Sigmoid colon (tissue), 4 donors: Measurements from ENCODE around the gene GJC1.
A peak's percentile ranks its signal among the peaks of the same experiment; 100 is the strongest.

Experiments
- CTCF ChIP-seq, 4 experiments: fragments of 450-650 bp in 3 of 4; fragments of 200-600 bp in 1 of 4; IDR thresholded peaks; one replicate each; pipeline ENCODE4 v1.5.1; 2016 to 2019; ENCODE audit warnings: antibody characterized with exemption in 4 of 4, mild to moderate bottlenecking in 3 of 4, moderate library complexity in 2 of 4
- EP300 ChIP-seq, 4 donors: sonication (generic); formaldehyde crosslinking; IDR thresholded peaks; one replicate each; pipeline ENCODE4 v1.6.1; 2017; ENCODE audit warnings: antibody characterized with exemption in 4 of 4
- POLR2A ChIP-seq, 2 donors: fragments of 450-650 bp; IDR thresholded peaks; one replicate each; pipeline ENCODE4 v1.6.1; 2016; ENCODE audit warnings: antibody characterized with exemption in 2 of 2, mild to moderate bottlenecking in 2 of 2, moderate library complexity in 2 of 2
- POLR2AphosphoS5 ChIP-seq, 4 donors: sonication (generic); formaldehyde crosslinking; IDR thresholded peaks; one replicate each; pipeline ENCODE4 v1.6.1; 2017; ENCODE audit warnings: antibody characterized with exemption in 4 of 4

DNA sequence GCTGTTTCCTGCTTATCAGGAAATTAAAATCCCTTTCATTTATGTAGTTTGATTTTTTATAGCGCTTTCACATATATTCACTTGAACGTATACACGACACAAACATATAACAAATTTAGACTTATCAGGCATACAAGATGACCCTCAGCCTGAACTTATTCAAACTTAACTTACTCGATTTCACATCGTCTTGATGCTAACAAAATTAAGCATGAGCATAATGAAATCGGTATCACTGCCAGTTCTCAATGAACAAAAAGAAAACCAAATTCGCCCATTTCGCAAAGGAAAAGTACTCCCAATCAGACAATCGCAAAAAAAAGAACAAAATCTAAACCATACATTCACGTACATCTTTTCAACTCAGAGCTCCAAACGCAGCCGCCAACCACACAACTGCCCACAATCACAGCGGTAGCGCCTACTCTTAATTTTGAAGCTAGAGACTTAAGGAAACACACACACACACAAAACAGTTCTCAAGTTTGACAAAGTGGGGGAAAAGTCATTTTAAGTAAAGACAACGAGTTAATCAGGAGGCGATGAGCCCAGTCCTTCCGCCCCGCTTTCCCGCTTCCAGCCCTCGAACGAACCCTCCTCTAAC is 1.1 kb downstream of the GJC1 start:
- TF ChIP-seq CTCF (IDR thresholded peaks at IDR 0.05) (no peak), POLR2A (IDR thresholded peaks at IDR 0.05) (no peak), EP300 (IDR thresholded peaks at IDR 0.05) (no peak), POLR2AphosphoS5 (IDR thresholded peaks at IDR 0.05) (peak in 2 of 4 donors; percentile 5 to 18)
